Upper lobe of left lung (tissue), 6 donors: ENCODE measurements around the gene PAK6. TPM values are rescaled to one million over a fixed set of nuclear protein-coding genes. Genes with fewer than 3 reads are reported as not detected.
A peak's percentile ranks its signal among the peaks of the same experiment; 100 is the strongest.

ENCODE experiments used
- ATAC-seq, 2 donors: fragments of 200-7000 bp; cut with Tn5 transposase; one replicate each; pipeline ENCODE4 v1.9.1; 2022; ENCODE audit warnings: mild to moderate bottlenecking in 2 of 2, moderate library complexity in 2 of 2; ENCODE audit not compliant: low FRiP score in 2 of 2
- DNase-seq, 2 donors: peaks; one replicate each; pipeline ENCODE4 v3.0.0-alpha.2; 2019 to 2020
- H3K27ac ChIP-seq, 4 donors: fragments of 200-600 bp; sonication (generic); one replicate each; pipeline ENCODE4 v1.5.1; 2016 to 2019
- H3K27me3 ChIP-seq, 4 donors: fragments of 200-600 bp; sonication (generic); one replicate each; pipeline ENCODE4 v1.5.1; 2017 to 2019
- H3K36me3 ChIP-seq, 4 donors: fragments of 200-600 bp; sonication (generic); one replicate each; pipeline ENCODE4 v1.5.1; 2016 to 2019
- H3K4me1 ChIP-seq, 4 donors: fragments of 200-600 bp; sonication (generic); one replicate each; pipeline ENCODE4 v1.5.1; 2018 to 2019
- H3K4me3 ChIP-seq, 4 donors: fragments of 200-600 bp; sonication (generic); one replicate each; pipeline ENCODE4 v1.5.1; 2017 to 2019; ENCODE audit warnings: mild to moderate bottlenecking in 2 of 4, moderate library complexity in 1 of 4
- H3K9me3 ChIP-seq, 4 donors: fragments of 200-600 bp; sonication (generic); one replicate each; pipeline ENCODE4 v1.5.1; 2018 to 2019
- EP300 ChIP-seq, 4 donors: sonication (generic); formaldehyde crosslinking; IDR thresholded peaks; one replicate each; pipeline ENCODE4 v1.5.1; 2017; ENCODE audit warnings: antibody characterized with exemption in 4 of 4, control low read depth in 2 of 4
- POLR2A ChIP-seq, 4 donors: fragments of 450-650 bp; IDR thresholded peaks; one replicate each; pipeline ENCODE4 v1.5.1; 2016 to 2017; ENCODE audit warnings: antibody characterized with exemption in 4 of 4, mild to moderate bottlenecking in 2 of 4
- POLR2AphosphoS5 ChIP-seq, 2 donors: sonication (generic); formaldehyde crosslinking; IDR thresholded peaks; one replicate each; pipeline ENCODE4 v1.5.1; 2017; ENCODE audit warnings: antibody characterized with exemption in 2 of 2
- WGBS, 2 donors: methylation state at CpG; one replicate each; pipeline ENCODE4 v1.1.5; 2017 to 2018; 5-methylcytosine and 5-hydroxymethylcytosine counted together
- total RNA-seq, 6 donors: library from RNA; depleted of rRNA in 4 of 6; stranded (reverse); fragments of >200 nt in 4 of 6; gene quantifications; one replicate each; pipeline versions ENCODE4 v1.1.0 to v1.2.1, GENCODE V29; 2016 to 2021
- TF ChIP-seq, protein P1 (sequence below), 6 experiments: fragments of 450-650 bp in 4 of 6; fragments of 200-600 bp in 2 of 6; sonication (generic) in 2 of 6; IDR thresholded peaks; one replicate each; pipeline ENCODE4 v1.5.1; 2016 to 2019; ENCODE audit warnings: antibody characterized with exemption in 6 of 6
- donor health status: DM: no; HTN: no; CAD: no; lungs with moderate emphysema.
- donor health status: DM: no; HTN: yes; CAD: no; lungs with severe emphysema.

PAK6 gene
- total RNA-seq, 6 donors from 2014 or later, result 4.5 to 23.4 (median 15.0) TPM

- no peak overlapping the region for H3K4me3 ChIP-seq
- DNase-seq (no peak), ATAC-seq (peak in 1 of 2 donors; percentile 35)
- TF ChIP-seq POLR2A (IDR thresholded peaks at IDR 0.05) (no peak), POLR2AphosphoS5 (IDR thresholded peaks at IDR 0.05) (no peak), EP300 (IDR thresholded peaks at IDR 0.05) (no peak)
- TF ChIP-seq, protein P1, sequence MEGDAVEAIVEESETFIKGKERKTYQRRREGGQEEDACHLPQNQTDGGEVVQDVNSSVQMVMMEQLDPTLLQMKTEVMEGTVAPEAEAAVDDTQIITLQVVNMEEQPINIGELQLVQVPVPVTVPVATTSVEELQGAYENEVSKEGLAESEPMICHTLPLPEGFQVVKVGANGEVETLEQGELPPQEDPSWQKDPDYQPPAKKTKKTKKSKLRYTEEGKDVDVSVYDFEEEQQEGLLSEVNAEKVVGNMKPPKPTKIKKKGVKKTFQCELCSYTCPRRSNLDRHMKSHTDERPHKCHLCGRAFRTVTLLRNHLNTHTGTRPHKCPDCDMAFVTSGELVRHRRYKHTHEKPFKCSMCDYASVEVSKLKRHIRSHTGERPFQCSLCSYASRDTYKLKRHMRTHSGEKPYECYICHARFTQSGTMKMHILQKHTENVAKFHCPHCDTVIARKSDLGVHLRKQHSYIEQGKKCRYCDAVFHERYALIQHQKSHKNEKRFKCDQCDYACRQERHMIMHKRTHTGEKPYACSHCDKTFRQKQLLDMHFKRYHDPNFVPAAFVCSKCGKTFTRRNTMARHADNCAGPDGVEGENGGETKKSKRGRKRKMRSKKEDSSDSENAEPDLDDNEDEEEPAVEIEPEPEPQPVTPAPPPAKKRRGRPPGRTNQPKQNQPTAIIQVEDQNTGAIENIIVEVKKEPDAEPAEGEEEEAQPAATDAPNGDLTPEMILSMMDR (IDR thresholded peaks at IDR 0.05), result no peak
- no peak overlapping the region for H3K27ac ChIP-seq
- H3K9me3 ChIP-seq, result no peaks in the 10 kb centered on the region
- no peaks in the 10 kb centered on the region for H3K36me3 ChIP-seq
- no peaks in the 10 kb centered on the region for H3K27me3 ChIP-seq
- peaks cover 5 to 12% (median 7%) of the 10 kb centered on the region in 4 donors for H3K4me1 ChIP-seq
- WGBS, 2 donors, result 88 to 96% methylated on average over 5 to 11 of the region's 11 CpGs
These were observed 4.9 kb upstream of the PAK6 start for GRCh38 chr15:40233727-40234577.

GRCh38 chr15:40234783-40235182, 4.1 kb upstream of the PAK6 start:
- ATAC-seq, result peak in 1 of 2 donors; percentile 20
- DNase-seq, result no peak

GRCh38 chr15:40235201-40235885, 3.5 kb upstream of the PAK6 start:
- Histone ChIP-seq H3K27me3 (no peaks in the 10 kb centered on the region), H3K9me3 (no peaks in the 10 kb centered on the region), H3K27ac (peak overlapping the region in 2 of 4 donors; percentile 7 to 56), H3K4me1 (peaks cover 8 to 19% (median 13%) of the 10 kb centered on the region in 4 donors), H3K36me3 (no peaks in the 10 kb centered on the region), H3K4me3 (no peak overlapping the region)
- ATAC-seq (peak in 1 of 2 donors; percentile 56), DNase-seq (no peak)
- WGBS, 2 donors, result 72 to 76% methylated on average over 2 to 4 of the region's 4 CpGs
- TF ChIP-seq, protein P1 (IDR thresholded peaks at IDR 0.05), result no peak
- TF ChIP-seq POLR2AphosphoS5 (IDR thresholded peaks at IDR 0.05), result no peak
- TF ChIP-seq EP300 (IDR thresholded peaks at IDR 0.05), result no peak
- no peak for TF ChIP-seq POLR2A (IDR thresholded peaks at IDR 0.05)

More at GRCh38 chr15:40234783-40235182, 4.1 kb upstream of the PAK6 start:
- TF ChIP-seq, protein P1 (IDR thresholded peaks at IDR 0.05), result no peak
- TF ChIP-seq EP300 (IDR thresholded peaks at IDR 0.05), result no peak
- no peak for TF ChIP-seq POLR2AphosphoS5 (IDR thresholded peaks at IDR 0.05)
- no peak for TF ChIP-seq POLR2A (IDR thresholded peaks at IDR 0.05)
- no peaks in the 10 kb centered on the region for H3K9me3 ChIP-seq
- H3K27ac ChIP-seq, result peak overlapping the region in 2 of 4 donors; percentile 7 to 56
- 69 to 71% methylated on average over 3 to 4 of the region's 4 CpGs for WGBS, 2 donors
- H3K4me1 ChIP-seq, result peaks cover 8 to 19% (median 13%) of the 10 kb centered on the region in 4 donors
- no peaks in the 10 kb centered on the region for H3K27me3 ChIP-seq
- no peak overlapping the region for H3K4me3 ChIP-seq
- H3K36me3 ChIP-seq, result no peaks in the 10 kb centered on the region

GRCh38 chr15:40239404-40239692, 485 bp downstream of the PAK6 start:
- 0 to 35% methylated on average over 1 to 5 of the region's 5 CpGs for WGBS, 2 donors
- Histone ChIP-seq H3K36me3 (no peaks in the 10 kb centered on the region), H3K27me3 (no peaks in the 10 kb centered on the region), H3K4me3 (peak overlapping the region in 3 of 4 donors; percentile 10 to 38 (median 37)), H3K9me3 (no peaks in the 10 kb centered on the region), H3K27ac (no peak overlapping the region), H3K4me1 (peaks cover 8 to 16% (median 11%) of the 10 kb centered on the region in 4 donors)
- no peak for DNase-seq
- ATAC-seq, result no peak
- no peak for TF ChIP-seq EP300 (IDR thresholded peaks at IDR 0.05)
- TF ChIP-seq, protein P1 (IDR thresholded peaks at IDR 0.05), result no peak
